GM19043 (cell line): ENCODE results near the gene FRMD1.

Experiments
- ATAC-seq: cut with Tn5 transposase; IDR thresholded peaks from one replicate; pipeline ENCODE4 v1.9.1; 2021; ENCODE audit warnings: low read depth; ENCODE audit not compliant: unreplicated experiment

FRMD1 gene

GRCh38 chr6:168113226-168113625, 34.2 kb upstream of the FRMD1 start:
- no peak for ATAC-seq

GRCh38 chr6:168111911-168112310, 32.9 kb upstream of the FRMD1 start:
- ATAC-seq = no peak

- ATAC-seq = no peak
Measured at GRCh38 chr6:168110437-168110836, 31.4 kb upstream of the FRMD1 start.

- ATAC-seq = no peak
Measured at GRCh38 chr6:168109171-168109570, 30.2 kb upstream of the FRMD1 start.

GRCh38 chr6:168107191-168107983, 28.4 kb upstream of the FRMD1 start:
- no peak for ATAC-seq

- ATAC-seq = no peak
Measured at GRCh38 chr6:168106633-168107005, 27.6 kb upstream of the FRMD1 start.

- ATAC-seq = no peak
Measured at GRCh38 chr6:168105813-168106632, 27.0 kb upstream of the FRMD1 start.

- ATAC-seq = no peak
Measured at GRCh38 chr6:168104636-168105035, 25.6 kb upstream of the FRMD1 start.

GRCh38 chr6:168103050-168103830, 24.2 kb upstream of the FRMD1 start:
- no peak for ATAC-seq

- no peak for ATAC-seq
Measured at GRCh38 chr6:168102315-168102985, 23.4 kb upstream of the FRMD1 start.

GRCh38 chr6:168101590-168102314, 22.7 kb upstream of the FRMD1 start:
- no peak for ATAC-seq

GRCh38 chr6:168100803-168101589, 22.0 kb upstream of the FRMD1 start:
- no peak for ATAC-seq

GRCh38 chr6:168100011-168100802, 21.2 kb upstream of the FRMD1 start:
- ATAC-seq = no peak

- ATAC-seq = no peak
Measured at GRCh38 chr6:168099201-168100010, 20.4 kb upstream of the FRMD1 start.

- ATAC-seq = no peak
Measured at GRCh38 chr6:168098431-168098861, 19.4 kb upstream of the FRMD1 start.

GRCh38 chr6:168097621-168098430, 18.8 kb upstream of the FRMD1 start:
- no peak for ATAC-seq

- no peak for ATAC-seq
Measured at GRCh38 chr6:168097221-168097620, 18.2 kb upstream of the FRMD1 start.
